Measurements from ENCODE around the gene ENTPD2.

DNA sequence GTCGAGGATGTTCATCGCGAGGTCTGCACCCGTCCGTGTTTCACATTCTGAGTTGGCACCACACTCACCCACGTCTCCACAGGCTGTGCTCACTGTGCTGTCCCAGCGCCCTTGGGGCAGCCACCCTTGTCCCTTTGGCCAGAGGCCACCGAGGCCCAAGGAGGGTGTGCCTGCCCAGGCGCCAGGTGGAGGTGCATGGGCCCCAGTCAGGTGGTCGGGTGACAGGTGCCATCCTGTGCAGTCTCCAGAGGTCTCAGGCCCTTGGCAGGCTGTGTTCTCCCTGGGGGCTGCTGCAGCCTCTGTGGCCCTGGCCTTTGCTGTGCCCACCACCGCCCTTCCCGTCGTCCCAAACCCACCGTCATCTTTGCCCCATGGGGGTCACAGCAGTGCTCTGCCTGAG lies 45.4 kb upstream of the ENTPD2 start:
- TF ChIP-seq, protein P1, sequence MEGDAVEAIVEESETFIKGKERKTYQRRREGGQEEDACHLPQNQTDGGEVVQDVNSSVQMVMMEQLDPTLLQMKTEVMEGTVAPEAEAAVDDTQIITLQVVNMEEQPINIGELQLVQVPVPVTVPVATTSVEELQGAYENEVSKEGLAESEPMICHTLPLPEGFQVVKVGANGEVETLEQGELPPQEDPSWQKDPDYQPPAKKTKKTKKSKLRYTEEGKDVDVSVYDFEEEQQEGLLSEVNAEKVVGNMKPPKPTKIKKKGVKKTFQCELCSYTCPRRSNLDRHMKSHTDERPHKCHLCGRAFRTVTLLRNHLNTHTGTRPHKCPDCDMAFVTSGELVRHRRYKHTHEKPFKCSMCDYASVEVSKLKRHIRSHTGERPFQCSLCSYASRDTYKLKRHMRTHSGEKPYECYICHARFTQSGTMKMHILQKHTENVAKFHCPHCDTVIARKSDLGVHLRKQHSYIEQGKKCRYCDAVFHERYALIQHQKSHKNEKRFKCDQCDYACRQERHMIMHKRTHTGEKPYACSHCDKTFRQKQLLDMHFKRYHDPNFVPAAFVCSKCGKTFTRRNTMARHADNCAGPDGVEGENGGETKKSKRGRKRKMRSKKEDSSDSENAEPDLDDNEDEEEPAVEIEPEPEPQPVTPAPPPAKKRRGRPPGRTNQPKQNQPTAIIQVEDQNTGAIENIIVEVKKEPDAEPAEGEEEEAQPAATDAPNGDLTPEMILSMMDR (conservative IDR thresholded peaks at IDR 0.05): no peak
- no peak for TF ChIP-seq ZFX (IDR thresholded peaks at IDR 0.05)
